Measurements from ENCODE around the gene DSN1. TPM values are rescaled to one million over a fixed set of nuclear protein-coding genes. Genes with fewer than 3 reads are reported as not detected.

DSN1 gene
- polyA plus RNA-seq, 1 donor = 13.8 TPM

- no peaks in the 10 kb centered on the region for H3K27me3 ChIP-seq (ENCODE audit: control insufficient read depth, insufficient read depth, low read length)
- no peak overlapping the region for H3K27ac ChIP-seq (ENCODE audit: low read length)
- no peaks in the 10 kb centered on the region for H3K9me3 ChIP-seq (ENCODE audit: control insufficient read depth, low read depth, low read length)
- DNase-seq = no peak
- H3K36me3 ChIP-seq (ENCODE audit: control insufficient read depth, insufficient read depth, low read length) = peaks cover 43% of the 10 kb centered on the region
- WGBS (ENCODE audit: insufficient coverage, low lambda C conversion rate) = no CpG with 5 or more reads among the region's 7 CpGs
- no peak overlapping the region for H3K4me3 ChIP-seq (ENCODE audit: low read length)
- no peaks in the 10 kb centered on the region for H3K4me1 ChIP-seq (ENCODE audit: control insufficient read depth, insufficient read depth, low read length)
These were observed 10.6 kb upstream of the DSN1 start for GRCh38 chr20:36784116-36784515.

- Histone ChIP-seq H3K4me1 (ENCODE audit: control insufficient read depth, insufficient read depth, low read length) (no peaks in the 10 kb centered on the region), H3K4me3 (ENCODE audit: low read length) (no peak overlapping the region), H3K27ac (ENCODE audit: low read length) (no peak overlapping the region), H3K36me3 (ENCODE audit: control insufficient read depth, insufficient read depth, low read length) (peaks cover 18% of the 10 kb centered on the region), H3K27me3 (ENCODE audit: control insufficient read depth, insufficient read depth, low read length) (no peaks in the 10 kb centered on the region), H3K9me3 (ENCODE audit: control insufficient read depth, low read depth, low read length) (no peaks in the 10 kb centered on the region)
- no CpG with 5 or more reads among the region's 6 CpGs for WGBS (ENCODE audit: insufficient coverage, low lambda C conversion rate)
- no peak for DNase-seq
These were observed 6.1 kb upstream of the DSN1 start for GRCh38 chr20:36779656-36780025.

DNA sequence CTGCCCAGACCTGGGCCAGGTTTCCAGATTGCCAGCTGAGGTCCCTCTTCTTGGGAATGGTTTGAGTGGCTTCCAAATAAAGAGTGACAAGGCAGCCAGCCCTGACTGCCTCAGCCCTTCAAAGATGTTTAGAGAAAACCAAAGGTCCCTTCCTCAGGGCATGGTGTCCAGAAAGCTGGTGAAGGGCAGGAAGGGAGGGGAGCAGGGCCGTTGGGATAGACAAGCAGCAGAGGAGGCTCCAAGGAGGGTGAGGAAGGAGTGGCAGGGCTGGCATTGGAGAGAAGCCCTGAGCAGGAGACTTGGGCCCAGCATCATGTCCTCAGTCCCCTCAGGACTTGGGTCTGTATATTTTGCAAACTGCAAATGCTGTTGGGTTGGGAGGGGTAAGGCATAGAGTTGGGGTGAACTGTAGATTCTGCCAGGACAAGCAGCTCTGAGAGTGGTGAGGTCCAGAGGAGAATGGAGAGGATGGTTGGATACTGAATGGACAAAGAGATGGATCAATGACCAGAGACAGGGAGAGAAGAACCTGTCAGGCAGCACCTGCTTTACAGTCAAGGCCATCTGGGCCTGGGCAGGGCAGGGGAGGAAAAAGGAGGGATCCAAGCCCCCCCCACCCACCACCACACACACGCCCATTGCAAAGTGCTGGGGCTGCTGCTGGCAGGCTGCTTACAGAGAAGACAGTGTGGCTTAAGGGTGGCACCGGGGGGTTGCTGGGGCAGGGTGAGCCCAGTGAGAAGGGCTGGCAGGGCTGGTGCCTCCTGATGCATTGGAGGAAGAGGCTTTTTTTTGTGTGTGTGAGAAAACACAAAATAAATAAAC is 5.5 kb upstream of the DSN1 start:
- peaks cover 13% of the 10 kb centered on the region for H3K36me3 ChIP-seq (ENCODE audit: control insufficient read depth, insufficient read depth, low read length)
- H3K27me3 ChIP-seq (ENCODE audit: control insufficient read depth, insufficient read depth, low read length) = no peaks in the 10 kb centered on the region
- H3K9me3 ChIP-seq (ENCODE audit: control insufficient read depth, low read depth, low read length) = no peaks in the 10 kb centered on the region
- no peak for DNase-seq
- 60% methylated on average over 1 of the region's 3 CpGs for WGBS (ENCODE audit: insufficient coverage, low lambda C conversion rate)
- no peak overlapping the region for H3K27ac ChIP-seq (ENCODE audit: low read length)
- no peaks in the 10 kb centered on the region for H3K4me1 ChIP-seq (ENCODE audit: control insufficient read depth, insufficient read depth, low read length)
- no peak overlapping the region for H3K4me3 ChIP-seq (ENCODE audit: low read length)

DNA sequence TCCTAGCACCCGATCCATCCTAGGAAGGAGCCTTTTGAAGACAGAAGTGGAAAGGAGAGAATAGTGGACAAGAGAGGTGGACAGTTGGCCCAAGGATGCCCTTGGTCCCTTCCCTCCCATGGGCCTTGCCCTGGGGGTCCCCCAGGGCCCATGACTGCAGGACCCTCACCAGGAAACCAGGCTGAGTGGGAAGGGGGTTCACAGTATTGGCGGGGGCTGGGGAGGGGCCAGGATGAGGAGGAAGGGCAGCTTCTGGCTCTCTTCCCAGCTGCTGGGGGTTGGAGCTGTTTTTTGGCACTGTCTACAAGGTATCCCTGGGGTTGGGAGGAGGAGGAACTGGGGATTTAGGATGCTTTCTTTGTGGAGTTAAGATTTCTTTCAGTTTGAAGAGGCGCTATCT is 4.0 kb upstream of the DSN1 start:
- H3K4me3 ChIP-seq (ENCODE audit: low read length) = no peak overlapping the region
- H3K4me1 ChIP-seq (ENCODE audit: control insufficient read depth, insufficient read depth, low read length) = peaks cover 6% of the 10 kb centered on the region
- peaks cover 2% of the 10 kb centered on the region for H3K36me3 ChIP-seq (ENCODE audit: control insufficient read depth, insufficient read depth, low read length)
- no peak overlapping the region for H3K27ac ChIP-seq (ENCODE audit: low read length)
- DNase-seq = no peak
- H3K9me3 ChIP-seq (ENCODE audit: control insufficient read depth, low read depth, low read length) = no peaks in the 10 kb centered on the region
- H3K27me3 ChIP-seq (ENCODE audit: control insufficient read depth, insufficient read depth, low read length) = no peaks in the 10 kb centered on the region
- WGBS (ENCODE audit: insufficient coverage, low lambda C conversion rate) = 100% methylated on average over 1 of the region's 3 CpGs

- WGBS (ENCODE audit: insufficient coverage, low lambda C conversion rate) = no CpG with 5 or more reads among the region's 3 CpGs
These were observed 3.6 kb upstream of the DSN1 start for GRCh38 chr20:36777167-36777566.

GRCh38 chr20:36775826-36776225 is 2.3 kb upstream of the DSN1 start:
- H3K4me3 ChIP-seq (ENCODE audit: low read length) = no peak overlapping the region
- no peak overlapping the region for H3K27ac ChIP-seq (ENCODE audit: low read length)
- H3K27me3 ChIP-seq (ENCODE audit: control insufficient read depth, insufficient read depth, low read length) = no peaks in the 10 kb centered on the region
- WGBS (ENCODE audit: insufficient coverage, low lambda C conversion rate) = no CpG with 5 or more reads among the region's 3 CpGs
- no peaks in the 10 kb centered on the region for H3K36me3 ChIP-seq (ENCODE audit: control insufficient read depth, insufficient read depth, low read length)
- no peak for DNase-seq
- H3K9me3 ChIP-seq (ENCODE audit: control insufficient read depth, low read depth, low read length) = no peaks in the 10 kb centered on the region
- peaks cover 7% of the 10 kb centered on the region for H3K4me1 ChIP-seq (ENCODE audit: control insufficient read depth, insufficient read depth, low read length)

More at GRCh38 chr20:36777167-36777566, 3.6 kb upstream of the DSN1 start:
- no peak overlapping the region for H3K27ac ChIP-seq (ENCODE audit: low read length)
- no peaks in the 10 kb centered on the region for H3K27me3 ChIP-seq (ENCODE audit: control insufficient read depth, insufficient read depth, low read length)
- peak in 1 of 2 donors; percentile 9 for DNase-seq
- H3K9me3 ChIP-seq (ENCODE audit: control insufficient read depth, low read depth, low read length) = no peaks in the 10 kb centered on the region
- H3K4me3 ChIP-seq (ENCODE audit: low read length) = no peak overlapping the region
- H3K4me1 ChIP-seq (ENCODE audit: control insufficient read depth, insufficient read depth, low read length) = peaks cover 7% of the 10 kb centered on the region
- H3K36me3 ChIP-seq (ENCODE audit: control insufficient read depth, insufficient read depth, low read length) = no peaks in the 10 kb centered on the region

DNA sequence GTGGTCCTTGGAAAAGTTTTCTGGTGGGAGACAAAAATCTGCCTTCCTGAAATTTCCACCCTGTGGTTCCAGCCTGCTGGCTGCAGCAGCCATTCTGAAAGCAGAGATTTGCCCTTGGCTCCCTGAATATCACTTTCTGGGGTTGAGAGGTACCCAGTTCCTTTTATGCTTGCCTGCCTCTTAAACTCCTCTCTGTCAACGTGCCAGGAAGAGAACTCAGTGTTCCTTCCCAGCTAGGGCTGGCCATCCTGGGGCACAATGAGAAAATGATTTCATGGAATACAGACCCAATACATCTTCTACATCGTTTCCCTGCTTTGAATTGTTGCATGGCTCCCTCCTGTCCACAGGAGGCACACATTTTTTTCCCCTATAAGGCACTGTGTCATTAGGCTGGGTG is 1.6 kb upstream of the DSN1 start:
- no peak for DNase-seq
- Histone ChIP-seq H3K36me3 (ENCODE audit: control insufficient read depth, insufficient read depth, low read length) (peaks cover under 1% of the 10 kb centered on the region), H3K9me3 (ENCODE audit: control insufficient read depth, low read depth, low read length) (no peaks in the 10 kb centered on the region), H3K4me1 (ENCODE audit: control insufficient read depth, insufficient read depth, low read length) (peaks cover 7% of the 10 kb centered on the region), H3K27me3 (ENCODE audit: control insufficient read depth, insufficient read depth, low read length) (no peaks in the 10 kb centered on the region), H3K4me3 (ENCODE audit: low read length) (no peak overlapping the region), H3K27ac (ENCODE audit: low read length) (no peak overlapping the region)
- no CpG with 5 or more reads among the region's 2 CpGs for WGBS (ENCODE audit: insufficient coverage, low lambda C conversion rate)

- Histone ChIP-seq H3K27ac (ENCODE audit: low read length) (peak overlapping the region; percentile 91), H3K27me3 (ENCODE audit: control insufficient read depth, insufficient read depth, low read length) (no peaks in the 10 kb centered on the region), H3K9me3 (ENCODE audit: control insufficient read depth, low read depth, low read length) (no peaks in the 10 kb centered on the region), H3K4me1 (ENCODE audit: control insufficient read depth, insufficient read depth, low read length) (peaks cover 7% of the 10 kb centered on the region), H3K4me3 (ENCODE audit: low read length) (peak overlapping the region; percentile 70), H3K36me3 (ENCODE audit: control insufficient read depth, insufficient read depth, low read length) (peaks cover 3% of the 10 kb centered on the region)
- WGBS (ENCODE audit: insufficient coverage, low lambda C conversion rate) = no CpG with 5 or more reads among the region's 28 CpGs
- no peak for DNase-seq
These were observed 411 bp downstream of the DSN1 start for GRCh38 chr20:36773107-36773596.

DNA sequence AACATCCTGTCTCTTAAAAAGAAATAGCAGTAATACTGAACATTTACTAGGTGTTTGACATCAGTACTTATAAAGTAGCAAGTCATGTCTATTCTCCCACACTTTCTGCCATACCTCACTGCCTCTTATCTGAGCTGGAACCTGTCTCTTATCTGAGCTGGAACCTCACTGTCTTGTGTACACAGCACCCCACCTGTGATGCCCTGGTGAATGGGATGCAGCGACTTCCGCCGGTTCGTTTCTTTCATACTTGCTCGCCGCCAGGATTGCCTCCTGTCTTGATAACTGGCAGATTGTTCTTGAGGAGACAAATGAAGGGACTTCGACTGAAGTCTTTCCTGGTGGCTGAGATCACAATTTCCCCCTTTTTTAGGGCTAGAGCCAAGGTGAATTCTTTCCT is 2.9 kb downstream of the DSN1 start:
- WGBS (ENCODE audit: insufficient coverage, low lambda C conversion rate) = no CpG with 5 or more reads among the region's 7 CpGs
- H3K4me3 ChIP-seq (ENCODE audit: low read length) = no peak overlapping the region
- no peaks in the 10 kb centered on the region for H3K9me3 ChIP-seq (ENCODE audit: control insufficient read depth, low read depth, low read length)

DNA sequence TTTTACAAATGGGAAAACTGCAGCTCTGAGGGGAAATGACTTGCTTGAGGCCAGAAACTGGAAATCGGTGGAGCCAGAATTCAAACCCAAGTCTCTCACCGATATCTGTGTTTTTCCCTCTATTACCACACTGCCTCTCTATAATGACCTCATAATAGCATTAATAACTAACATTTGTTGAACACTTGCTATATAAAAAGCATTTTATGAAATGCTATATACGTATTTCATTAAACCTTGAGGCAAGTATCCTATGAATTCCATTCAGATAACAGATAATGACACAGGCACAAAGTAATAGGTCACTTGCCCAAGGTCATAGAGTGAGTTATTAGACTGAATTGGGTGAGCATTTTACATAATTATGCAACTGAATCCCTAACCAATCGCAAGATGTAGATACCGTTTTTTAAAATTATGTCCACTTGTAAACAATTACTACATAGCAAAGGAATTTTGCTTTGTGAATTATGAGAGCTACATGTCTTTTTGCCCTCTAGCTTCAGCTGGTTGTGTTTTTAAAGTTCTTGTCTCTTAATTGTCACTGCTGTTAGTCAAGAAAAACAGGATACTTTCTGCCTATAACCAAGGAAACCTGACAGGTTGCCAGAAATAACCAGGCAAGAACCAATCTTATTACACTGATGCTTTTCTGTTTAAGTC is 4.7 kb downstream of the DSN1 start:
- Histone ChIP-seq H3K9me3 (ENCODE audit: control insufficient read depth, low read depth, low read length) (no peaks in the 10 kb centered on the region), H3K27ac (ENCODE audit: low read length) (no peak overlapping the region), H3K27me3 (ENCODE audit: control insufficient read depth, insufficient read depth, low read length) (no peaks in the 10 kb centered on the region), H3K36me3 (ENCODE audit: control insufficient read depth, insufficient read depth, low read length) (peaks cover 3% of the 10 kb centered on the region), H3K4me1 (ENCODE audit: control insufficient read depth, insufficient read depth, low read length) (peaks cover 7% of the 10 kb centered on the region), H3K4me3 (ENCODE audit: low read length) (no peak overlapping the region)
- no CpG with 5 or more reads among the region's 5 CpGs for WGBS (ENCODE audit: insufficient coverage, low lambda C conversion rate)
- DNase-seq = no peak

More for the DNA sequence above, 2.9 kb downstream of the DSN1 start:
- no peak overlapping the region for H3K27ac ChIP-seq (ENCODE audit: low read length)
- H3K27me3 ChIP-seq (ENCODE audit: control insufficient read depth, insufficient read depth, low read length) = no peaks in the 10 kb centered on the region
- DNase-seq = peak in 1 of 2 donors; percentile 54
- H3K36me3 ChIP-seq (ENCODE audit: control insufficient read depth, insufficient read depth, low read length) = peaks cover 3% of the 10 kb centered on the region
- peaks cover 7% of the 10 kb centered on the region for H3K4me1 ChIP-seq (ENCODE audit: control insufficient read depth, insufficient read depth, low read length)

Measured in large intestine (tissue), 3 donors.